ENCODE results near the gene PDZD2.

PDZD2 gene

DNA sequence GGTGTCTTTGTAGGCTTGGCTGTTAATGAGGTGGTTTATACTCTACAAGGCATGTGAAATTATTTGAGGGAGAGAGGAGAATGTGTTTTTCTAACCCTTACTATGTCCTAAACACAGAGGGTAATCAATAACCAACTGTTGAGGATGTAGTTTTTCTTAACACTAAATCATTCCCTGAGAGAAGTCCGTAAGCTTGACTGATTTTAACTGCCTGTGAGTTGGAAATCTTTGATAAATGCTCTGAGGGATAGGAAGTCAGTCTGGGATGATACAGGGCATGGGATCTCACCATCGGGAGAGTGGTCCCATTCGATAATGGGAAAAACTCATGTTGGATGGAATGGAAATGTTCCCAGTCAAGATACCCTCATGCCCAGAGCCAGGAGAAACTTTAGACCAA, 249.6 kb downstream of the PDZD2 start:
- no peak for DNase-seq

DNA sequence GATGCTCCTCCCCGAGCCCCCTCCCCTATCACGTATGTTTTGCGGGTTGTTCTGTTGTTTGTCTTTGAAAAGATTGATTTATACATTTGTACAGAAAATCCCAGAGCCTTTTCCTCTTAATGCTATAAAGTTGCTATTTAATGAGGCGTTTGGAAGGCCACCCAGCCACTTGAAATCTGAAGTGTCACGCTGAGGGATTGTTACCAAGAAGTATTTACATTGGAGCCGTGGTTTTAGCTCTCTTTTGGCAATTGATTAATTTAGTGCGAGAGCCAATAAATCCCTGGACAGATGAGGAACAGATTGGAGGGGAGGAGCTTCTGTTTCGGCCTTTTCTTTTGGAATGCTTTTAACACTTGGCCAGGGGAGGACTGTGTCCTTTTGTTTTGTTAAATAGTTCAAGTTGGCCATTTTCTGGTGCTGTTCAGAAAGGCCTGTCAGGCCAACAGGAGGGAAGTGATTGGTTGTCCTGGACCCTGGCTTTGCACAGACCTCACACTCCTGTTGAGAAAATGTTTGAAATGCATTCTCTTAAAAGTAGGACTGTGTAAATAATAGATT, 250.2 kb downstream of the PDZD2 start:
- DNase-seq = peak; percentile 19

DNA sequence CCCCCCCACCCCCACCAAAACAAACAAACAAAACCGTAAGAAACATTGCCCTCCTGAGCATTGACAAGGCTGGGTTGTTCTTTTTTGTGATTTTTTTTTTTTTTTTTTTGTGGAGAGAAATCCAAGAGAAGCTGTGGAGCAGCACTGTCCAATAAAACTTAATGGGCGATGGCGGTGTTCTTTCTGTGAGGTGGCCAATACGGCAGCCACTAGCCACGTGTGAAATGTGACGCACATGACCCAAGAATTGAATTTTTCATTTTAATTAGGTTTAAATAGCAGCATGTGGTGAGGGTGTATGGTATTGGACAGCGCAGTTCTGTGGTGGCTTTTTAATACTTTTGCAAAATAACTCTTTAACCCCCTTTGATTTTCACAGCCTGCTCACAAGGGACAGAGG, 251.1 kb downstream of the PDZD2 start:
- DNase-seq = no peak

DNA sequence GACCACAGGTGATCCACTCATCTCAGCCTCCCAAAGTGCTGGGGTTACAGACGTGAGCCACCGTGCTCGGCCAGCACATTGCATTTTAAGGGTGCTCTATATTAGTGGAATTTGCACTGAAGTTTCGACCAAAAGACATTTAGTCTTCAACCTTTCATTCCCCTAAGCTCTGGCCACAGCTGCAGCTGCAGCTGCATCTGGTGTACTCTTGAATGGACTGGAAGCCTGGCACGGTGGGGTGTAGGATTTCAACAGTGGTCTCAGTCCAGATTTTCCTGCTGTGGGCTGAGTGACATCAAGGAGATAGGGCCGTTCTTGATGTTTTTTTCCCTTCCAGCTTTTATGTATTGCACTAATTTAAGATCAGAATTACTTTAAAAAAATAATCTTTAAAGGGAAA, 255.2 kb downstream of the PDZD2 start:
- DNase-seq = no peak

DNA sequence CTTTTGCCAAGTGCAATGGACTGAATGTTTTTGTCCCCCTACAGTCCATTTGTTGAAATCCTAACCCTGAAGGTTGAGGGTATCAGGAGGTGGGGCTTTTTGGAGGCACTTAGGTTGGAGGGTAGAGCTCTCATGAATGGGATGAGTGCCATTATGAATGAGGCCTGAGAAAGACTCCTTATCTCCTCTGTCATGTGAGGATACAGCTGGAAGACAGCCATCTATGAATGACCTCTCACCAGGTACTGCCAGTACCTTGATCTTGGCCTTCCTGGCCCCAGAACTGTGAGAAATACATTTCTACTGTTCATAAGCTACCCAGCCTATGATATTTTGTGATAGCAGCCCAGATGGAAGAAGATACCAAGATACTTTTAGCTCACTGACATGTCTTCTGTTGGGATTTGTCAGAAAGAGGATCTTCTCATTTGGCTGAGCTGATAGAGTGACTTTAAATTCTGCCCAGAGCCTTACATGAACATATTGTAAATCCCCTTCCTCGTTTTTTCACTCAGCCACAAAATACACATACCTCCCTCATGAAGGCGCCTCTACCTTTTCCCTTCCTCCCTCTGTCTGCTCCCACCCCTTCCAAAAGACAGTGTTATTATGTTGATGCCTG, 256.4 kb downstream of the PDZD2 start:
- DNase-seq = no peak

DNA sequence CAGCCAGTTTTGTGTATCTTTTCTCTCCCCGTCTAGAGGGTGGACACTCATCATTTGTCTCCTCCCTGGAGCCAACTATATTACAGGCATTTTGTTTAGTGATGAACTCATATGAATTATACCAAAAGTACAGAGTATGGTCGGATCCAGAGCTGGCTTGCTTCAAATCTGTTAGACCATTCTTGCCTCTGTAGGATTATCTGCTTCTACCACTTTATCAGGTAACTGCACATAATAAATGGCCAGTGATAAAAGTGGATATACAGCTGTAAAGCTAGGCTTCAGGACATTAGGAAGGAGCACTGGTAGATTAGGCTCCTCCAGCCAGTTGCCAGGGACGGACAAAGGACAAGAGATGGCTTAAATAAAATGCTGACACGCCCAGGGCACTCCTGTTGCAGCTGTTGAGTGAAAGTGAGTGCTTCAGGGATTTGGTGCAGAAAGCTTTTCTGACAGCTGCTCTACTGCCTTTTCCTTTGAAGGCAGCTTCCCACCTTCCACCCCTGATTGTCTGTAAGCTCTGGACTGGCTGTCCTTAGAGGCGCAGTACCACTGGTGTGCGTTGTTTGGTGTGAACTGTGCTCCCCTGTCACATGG, 259.2 kb downstream of the PDZD2 start:
- no peak for DNase-seq

DNA sequence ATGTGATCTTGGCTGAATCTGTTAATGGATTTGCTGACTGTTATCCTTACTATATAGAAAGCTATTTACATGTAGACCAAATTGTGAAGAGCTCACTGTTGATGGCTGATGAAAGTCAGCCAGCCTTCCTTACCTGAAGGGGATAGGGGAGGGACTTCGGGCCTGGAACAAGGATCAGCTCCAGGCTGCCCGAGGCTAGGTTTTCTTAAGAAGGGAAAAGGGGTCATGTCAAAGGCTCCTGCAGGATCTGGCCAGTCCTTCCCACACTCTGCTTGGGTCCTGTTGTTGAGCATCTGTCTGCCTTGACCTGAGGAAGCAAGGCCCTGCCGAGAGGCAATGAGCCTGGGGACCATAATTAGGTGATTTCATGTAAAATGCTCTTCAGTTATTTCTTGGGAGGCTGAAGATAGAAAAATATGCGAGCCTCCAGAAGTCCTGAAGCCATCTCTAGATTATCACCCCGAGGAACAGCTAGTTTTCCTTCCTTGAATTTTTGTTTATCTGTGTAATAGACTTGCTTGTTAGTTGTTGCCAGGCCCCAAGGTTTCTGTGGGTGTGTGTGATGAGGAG, 261.4 kb downstream of the PDZD2 start:
- DNase-seq = no peak

DNA sequence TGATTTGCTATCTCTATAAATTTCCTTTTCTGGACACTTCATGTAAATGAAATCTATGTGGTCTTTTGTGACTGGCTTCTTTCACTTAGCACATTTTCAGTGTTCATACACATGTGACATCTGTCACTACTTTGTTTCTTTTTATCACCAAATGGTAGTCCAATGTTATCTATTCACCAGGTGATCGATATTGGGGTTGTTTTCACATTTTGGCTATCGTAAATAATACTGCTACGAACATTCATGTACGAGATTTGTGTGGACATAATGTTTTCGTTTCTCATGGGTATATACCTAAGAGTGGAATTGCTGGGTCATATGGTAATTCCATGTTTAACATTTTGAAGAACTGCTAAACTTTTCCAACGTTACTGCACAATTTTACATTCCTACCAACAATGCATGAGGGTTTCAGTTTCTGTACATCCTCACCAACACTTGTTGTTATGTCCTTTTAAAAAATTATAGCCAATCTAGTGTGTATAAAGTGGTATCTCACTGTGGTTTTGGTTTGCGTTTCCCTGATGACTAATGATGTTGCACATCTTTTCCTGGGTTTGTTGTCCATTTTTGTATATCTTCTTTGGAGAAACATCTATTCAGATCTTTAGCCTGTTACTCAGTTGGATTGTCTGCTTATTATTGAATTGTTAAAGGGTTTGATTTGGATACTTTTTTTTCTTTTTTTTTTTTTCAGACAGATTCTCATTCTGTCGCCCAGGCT, 263.0 kb downstream of the PDZD2 start:
- DNase-seq = no peak

DNA sequence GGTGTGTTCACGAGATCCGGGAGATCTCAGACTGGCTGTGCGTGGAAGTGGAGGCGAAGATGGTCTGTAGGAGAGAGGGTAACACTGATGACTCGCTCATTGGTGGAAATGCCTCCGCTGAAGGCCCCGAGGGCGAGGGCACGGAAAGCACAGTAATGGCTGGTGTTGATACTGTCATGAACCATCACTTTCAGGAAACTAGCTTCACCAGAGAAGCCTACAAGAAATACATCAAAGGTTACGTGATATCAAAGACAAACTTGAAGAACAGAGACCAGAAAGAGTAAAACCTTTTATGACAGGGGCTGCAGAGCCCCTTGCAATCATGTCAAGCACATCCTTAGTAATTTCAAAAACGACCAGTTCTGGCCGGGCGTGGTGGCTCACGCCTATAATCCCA, 269.5 kb downstream of the PDZD2 start:
- DNase-seq = no peak

DNA sequence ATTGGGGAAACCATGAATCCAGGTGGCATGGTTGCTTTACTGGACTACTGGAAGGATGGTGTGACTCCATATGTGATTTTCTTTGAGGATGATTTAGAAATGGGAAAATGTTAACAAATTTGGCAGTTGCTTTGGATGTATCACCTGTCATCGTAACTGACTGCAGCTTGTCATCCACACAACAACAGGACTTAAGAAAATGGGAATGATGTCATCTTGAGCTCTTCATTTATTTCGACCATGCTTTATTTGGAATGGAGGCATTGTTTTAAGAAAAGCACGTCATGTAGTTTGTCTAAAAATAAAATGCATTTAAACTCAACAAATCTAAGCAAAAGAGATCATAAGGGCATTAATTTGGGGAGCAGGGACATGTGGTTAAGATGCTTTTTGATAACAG, 270.1 kb downstream of the PDZD2 start:
- DNase-seq = no peak

DNA sequence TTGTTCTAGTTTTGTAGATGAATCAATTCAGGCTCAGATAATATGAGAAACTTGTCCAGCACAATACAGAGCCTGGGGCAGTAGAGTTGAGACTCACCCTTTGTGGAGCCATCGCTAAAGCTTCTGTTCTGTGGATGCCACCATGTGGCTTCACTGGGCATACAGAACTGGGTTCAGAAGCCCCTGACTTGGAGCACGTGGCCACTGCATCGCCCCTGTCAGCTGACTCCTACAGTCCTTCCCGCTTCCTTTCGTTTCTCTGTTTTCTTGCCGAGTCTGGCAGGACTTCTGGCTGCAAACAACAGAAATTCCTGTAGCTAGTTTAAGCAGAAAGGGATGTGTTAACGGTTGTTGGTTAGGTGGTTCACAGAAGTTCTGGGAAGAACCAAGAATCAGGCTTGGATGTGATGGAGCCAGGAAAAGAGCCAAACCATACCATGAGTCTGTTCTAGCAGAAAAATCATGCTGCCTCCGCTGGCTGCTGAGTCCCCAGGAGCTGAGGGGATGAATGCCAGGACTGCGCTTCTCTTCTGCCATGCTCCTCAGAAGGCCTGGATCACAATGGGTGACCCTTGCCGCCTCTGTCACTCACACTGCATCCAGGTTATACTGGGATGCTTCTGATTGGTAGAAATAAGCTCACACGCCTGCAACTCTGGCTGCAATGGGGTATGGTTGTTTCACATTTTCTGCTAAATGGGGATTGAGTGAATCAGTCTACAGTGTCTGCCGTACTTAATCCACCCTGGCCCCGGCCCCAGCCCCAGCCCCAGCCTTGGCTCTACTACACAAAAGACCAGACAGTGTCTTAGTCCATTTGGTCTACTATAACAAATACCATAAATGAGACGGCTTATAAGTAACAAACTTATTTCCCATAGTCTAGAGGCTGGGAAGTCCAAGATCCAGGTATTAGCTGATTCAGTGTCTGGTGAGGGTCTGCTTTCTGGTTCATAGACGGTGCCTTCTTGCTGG, 272.6 kb downstream of the PDZD2 start:
- DNase-seq = no peak

DNA sequence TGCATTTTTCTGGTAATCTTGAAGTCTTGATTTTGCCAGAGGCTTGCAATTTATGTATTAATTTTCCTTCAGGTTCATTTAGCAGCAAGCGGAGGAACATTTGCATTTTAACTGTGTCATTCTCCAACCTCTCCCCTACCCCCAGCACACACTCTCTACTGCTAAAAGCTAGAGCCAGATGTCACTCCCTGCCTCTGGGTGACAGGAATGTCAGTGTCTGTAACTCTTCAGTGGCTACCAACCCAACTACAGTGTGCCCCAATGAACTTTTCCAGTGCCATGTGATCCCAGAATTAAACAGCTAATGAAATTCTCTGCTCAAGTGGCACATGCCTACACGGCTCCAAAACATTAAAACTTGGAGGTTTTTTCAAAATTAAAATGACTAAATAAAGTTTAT, 274.9 kb downstream of the PDZD2 start:
- no peak for DNase-seq

DNA sequence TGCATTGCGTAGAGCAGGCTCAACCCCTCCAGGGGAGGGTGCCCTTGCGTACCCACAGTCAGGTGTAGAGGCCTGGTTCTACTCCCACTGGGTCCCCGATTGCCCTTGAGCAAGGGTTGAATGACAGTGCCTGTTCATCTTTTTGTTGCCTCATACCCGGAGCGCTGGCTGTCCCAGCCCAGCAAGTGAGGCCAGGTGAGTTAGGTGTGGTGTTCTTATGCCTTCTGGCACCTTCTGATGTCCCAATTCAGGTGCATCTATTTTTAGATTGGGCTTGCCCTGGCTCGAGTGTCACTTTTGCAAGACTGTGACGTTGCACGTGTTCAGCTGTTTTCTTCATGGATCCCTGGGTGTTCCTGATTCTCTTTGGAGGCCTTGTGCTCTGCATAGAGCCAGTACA, 277.4 kb downstream of the PDZD2 start:
- DNase-seq = no peak

DNA sequence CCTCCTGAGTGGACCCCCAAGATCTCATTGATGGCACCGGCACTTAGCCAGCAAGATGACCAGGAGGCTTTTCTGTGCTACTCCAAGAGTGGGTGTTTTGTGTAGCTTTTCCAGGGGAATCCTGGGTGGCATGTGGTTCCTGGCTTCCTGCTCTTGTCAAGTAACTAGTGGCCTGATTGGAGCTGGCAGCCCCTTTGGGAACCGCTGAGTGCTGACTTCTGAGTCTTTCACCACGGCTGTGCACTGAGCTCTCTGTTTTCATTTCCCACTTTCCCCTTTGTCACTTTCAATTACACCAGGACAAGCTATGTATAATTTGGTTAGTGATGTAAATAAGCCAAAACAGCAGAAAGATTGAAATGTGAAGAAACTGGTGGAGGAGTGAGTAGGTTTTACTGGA, 279.8 kb downstream of the PDZD2 start:
- no peak for DNase-seq

DNA sequence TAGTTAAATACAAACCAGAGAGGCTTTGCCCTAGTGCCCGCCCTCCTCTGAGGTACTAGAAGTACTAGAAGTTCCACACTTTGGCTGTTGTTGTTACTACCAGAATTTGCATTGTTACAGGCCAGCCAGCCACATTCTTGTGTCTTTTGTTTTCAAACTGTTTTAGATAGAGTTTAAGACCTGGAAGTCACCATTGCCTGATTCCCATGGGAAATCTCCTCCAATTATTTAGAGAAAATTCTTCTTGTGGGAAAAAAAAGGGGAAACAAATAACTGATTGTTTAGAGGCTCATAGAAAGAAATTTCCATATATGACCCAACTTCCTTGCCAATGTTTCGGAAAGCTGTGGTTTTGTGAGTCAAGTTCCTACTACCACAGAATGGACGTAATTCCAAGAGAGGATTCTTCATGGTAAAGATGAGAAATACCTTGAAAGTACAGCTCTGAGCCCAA, 282.9 kb downstream of the PDZD2 start:
- DNase-seq = no peak

DNA sequence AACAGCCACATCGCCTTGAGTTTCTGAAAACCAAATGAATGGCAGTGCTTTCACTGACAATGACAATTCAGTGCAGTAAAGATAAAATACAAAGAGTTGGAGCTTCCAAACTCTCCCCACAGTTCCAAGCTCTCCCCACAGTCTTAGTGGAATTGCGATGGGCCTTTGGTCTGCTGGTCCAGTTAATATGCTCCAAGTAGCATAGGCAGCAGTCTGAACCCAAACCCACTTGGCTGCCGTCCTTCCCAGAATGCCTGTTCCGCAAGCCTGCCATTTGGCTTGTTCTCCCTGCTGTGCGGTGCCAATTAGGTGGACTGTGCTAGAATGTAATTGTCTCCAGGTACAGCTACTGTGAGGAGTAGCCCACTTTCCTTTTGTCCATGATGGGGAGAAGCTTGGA, 285.1 kb downstream of the PDZD2 start:
- no peak for DNase-seq

DNA sequence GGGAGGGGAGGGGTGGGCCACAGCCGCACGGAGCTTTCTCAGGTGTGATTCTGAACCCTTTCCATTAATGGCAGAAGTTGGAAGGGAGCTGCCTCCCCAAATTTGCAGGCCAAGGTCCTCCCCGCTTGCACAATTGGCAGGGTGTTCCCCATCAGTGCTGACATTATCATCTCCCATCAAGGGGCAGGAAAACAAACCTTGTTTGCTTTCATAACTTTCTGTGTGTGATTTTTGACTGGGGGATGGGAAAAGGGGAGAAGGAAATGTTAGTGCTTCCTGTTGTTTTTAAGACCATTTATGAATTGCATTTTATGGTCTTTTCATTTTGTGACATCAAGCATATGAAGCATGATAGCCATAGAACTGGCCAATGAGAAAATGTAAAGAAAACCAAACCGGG, 292.9 kb downstream of the PDZD2 start:
- DNase-seq = no peak

DNA sequence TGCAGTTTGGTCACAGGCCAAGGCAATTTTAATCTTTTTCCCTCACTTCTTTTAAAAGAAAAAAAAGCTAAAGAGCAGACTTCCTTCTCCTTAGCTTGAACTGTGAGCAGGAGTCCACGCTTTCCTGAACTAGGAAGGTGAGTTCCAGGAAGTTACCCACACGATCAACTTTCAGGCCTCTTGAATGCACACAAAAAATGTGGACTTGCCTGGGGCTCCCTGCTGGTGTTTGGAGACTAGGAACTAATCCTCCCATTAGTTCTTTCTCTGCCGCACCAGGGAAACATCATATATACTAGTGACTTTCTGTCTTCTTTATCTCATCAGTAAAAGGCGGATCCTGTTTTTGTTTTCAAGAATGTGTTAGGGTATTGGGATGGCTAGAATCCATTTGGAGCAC, 295.2 kb downstream of the PDZD2 start:
- no peak for DNase-seq

DNA sequence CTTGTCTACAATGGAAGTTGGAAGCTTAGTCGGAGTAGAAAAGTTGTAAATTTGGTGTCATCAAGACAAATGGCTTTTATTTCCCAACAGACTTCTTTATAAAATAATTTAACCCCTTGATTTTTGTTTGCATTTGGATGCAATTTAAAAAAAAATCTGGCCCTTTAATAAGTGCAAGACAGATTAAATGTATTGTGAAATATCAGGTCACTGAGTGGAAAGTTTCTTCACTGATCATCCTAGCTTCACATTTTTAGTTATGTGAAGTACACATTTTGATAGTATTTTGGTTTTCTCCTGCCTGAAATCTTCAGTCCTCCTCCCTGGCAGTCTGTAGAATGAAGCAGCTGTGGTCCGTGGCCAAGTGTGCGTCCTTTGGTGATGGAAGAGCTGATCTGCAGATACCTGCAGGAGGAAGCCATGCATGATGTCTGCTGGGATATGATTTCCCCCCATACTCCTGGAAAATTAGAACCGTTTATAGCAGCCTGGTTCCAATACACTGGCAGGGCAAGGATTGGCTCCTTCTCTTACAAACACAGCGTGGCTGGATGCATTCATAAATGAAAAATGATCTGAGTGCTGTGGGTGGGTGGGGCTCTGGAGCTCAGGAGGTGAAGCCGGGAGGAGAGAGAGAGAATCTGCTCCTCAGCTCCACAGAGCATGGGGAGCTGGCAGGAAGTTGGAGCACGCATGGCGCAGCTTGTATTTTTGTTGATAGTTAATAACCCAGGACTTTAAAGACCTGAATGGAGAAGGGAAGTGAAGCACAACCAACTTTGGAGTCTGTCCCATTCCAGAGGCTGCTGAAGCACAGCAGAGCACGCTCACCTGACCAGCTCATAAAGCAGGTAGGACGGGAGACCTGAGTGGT, 296.8 kb downstream of the PDZD2 start:
- peak; percentile 69 for DNase-seq

DNA sequence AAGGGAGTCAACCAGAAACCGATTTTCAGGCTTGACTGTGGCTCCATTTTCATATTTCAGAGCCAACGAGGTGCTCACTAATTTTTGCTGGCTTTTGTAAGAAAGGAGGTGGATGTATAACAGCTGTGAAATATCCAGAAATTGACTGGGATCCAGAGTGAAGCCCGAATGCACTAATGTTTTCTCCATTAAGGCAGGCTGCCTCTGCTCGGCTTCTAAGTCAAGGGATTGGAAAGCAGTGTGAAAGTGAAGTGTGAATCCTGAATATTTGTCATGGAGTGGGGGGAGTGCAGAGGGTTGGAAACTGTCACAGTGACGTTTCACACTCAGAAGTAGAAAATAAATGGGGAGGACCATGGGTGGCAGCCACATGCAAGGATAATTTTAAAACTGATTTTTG, 297.8 kb downstream of the PDZD2 start:
- no peak for DNase-seq

DNA sequence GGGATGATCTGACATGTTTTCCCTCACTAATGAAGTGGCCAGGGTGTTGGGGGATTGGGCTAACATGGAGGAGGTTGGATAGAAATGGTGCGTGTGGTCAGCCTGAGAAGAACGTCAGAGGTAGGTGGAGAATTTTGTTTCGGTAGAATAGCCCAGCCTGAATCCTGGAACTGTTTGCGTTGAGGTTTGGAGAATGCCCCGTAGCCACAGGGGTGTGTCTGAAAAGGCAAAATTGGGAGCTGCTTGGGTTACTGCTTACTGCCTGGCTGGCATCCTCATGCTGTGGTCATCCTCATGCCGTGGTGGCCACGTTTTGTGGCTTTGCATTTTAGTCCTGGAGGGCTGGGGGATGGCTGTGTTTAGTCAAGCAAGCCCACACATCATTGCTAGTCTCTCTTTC, 298.3 kb downstream of the PDZD2 start:
- DNase-seq = no peak

DNA sequence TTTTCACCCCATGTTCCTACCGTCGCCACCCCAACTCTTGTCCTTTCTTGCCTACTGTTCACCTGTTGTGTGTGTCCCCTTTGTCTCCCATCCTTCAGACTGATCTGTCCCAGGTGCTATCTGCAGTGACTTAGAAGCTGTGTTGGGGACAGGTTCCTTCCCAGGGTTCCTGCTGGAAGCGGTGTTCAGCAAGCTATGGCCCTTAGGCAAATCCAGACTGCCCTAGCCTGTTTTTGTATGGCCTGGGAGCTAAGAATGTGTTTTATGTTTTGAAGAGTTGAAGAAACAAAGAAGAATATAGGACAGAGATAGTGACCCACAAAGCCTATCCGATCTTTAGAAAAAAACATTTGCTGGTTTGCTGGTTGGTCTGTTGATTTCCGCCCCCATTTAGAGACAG, 298.8 kb downstream of the PDZD2 start:
- no peak for DNase-seq
